NCI-H526 (cell line): Measurements from ENCODE around the gene FXYD6.
A peak's percentile ranks its signal among the peaks of the same experiment; 100 is the strongest.
"Not testable (repeated sequence)": the region's sequence is repeated elsewhere in the genome, so short reads cannot be mapped to it uniquely, and the experiment has no call there.

Source experiments
- DNase-seq, 2 experiments: peaks; one replicate each; lab custom pipeline; 2025; lab: John Stamatoyannopoulos, UW

The FXYD6 gene

GRCh38 chr11:117876341-117877119, at the start of gene FXYD6:
FXYD6 (minus strand) TSS chr11:117876658; CDS start chr11:117842776, 33,882 bp downstream.
- peak; percentile 89 to 97 for DNase-seq

DNA sequence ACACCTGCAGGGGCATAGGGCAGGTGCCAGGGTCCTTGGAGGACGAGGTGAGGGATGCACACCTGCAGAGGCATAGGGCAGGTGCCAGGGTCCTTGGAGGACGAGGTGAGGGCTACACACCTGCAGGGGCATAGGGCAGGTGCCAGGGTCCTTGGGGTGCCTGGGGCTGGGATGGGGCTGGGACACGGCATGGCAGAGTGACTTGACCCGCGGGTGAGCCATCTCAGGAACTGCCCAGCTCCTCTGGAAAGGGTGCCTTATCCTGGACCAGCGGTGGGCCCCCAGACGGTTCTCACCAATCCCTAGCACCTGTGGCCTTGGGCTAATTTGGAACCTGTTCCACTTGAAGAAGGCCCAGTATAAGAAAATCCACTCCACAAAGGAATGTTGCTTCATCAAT, 49.7 kb upstream of the FXYD6 start:
- DNase-seq: not testable (repeated sequence)

DNA sequence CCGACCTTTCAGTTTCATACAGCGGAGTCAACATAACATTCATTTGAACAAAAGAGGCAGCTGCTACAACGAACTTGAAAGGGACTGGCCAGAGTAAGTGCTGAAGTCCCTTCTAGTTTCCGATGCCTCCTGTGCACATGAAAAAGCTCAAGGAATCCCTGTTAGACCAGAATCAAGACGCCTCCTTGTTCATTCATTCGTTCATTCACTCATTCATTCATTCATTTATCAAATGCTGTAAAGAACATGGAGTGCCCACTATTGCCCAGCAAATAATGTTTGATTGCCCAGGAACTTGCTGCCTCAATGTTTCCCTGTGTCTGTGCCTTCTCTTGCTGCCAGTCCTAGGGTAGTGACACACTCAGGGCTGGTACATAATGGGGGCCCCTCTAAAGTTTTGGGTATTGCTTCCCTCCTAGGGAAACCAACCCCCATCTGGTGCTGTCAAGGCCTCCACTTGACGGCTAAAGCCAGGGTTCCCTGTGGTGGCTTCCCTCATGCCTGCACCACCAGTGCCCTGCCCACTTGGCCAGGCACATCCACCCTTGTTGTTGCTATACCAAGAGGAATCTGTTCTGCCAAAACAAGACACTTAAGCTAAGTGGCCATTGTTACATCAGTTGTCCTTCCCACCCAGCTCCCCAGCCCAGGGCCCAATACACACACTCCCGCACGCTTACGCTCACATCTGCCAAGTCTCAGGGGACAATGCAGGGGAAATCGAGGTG, 48.9 kb upstream of the FXYD6 start:
- no peak for DNase-seq

DNA sequence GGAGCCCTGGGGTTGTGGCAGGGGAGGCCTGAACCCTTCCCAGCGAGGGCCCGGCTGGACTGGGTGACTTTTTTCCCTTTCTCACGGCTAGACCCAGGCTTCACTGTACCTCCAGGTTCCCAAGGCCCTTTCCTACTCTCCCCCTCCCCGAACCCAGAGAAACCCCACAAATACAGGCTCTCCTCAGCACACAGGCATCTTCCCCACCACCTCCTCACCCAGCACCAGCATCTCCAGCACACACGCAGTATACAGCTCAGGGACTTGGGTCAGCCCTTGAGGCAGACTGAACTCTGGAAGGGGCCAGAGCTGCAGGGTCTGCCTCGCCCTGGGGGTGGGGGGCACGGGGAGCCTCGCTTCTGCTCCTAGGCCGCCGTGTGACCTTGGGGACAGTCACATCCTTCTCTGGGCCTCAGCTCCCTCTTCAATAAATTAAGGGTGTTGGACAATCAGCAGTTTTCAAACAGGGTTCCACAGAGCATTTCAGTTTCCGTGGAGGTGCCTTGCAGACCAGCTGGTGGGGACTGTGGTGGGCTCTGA, 48.2 kb upstream of the FXYD6 start:
- DNase-seq: no peak

GRCh38 chr11:117923773-117924172, 47.3 kb upstream of the FXYD6 start:
- DNase-seq: no peak

GRCh38 chr11:117923275-117923674, 46.8 kb upstream of the FXYD6 start:
- no peak for DNase-seq

DNA sequence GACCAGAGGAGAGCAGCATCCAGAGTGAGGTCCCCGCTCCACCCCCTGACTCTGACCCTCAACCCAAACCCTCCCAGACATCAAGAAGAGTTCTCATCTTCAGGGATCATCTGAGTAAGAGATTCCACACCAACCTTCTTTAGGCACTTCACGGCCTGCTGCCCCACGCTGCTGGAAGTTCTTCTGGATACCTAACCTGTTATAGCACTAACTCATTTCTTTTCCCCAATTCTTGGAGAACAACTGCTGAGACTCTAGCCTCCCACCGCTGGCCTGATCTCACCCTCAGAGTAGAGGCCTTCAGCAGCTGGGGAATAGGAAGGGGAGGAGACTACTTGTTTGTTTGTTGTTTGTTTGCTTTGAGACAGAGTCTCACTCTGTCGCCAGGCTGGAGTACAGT, 45.4 kb upstream of the FXYD6 start:
- no peak for DNase-seq

- DNase-seq: no peak
Measured at GRCh38 chr11:117921456-117921855, 45.0 kb upstream of the FXYD6 start.

DNA sequence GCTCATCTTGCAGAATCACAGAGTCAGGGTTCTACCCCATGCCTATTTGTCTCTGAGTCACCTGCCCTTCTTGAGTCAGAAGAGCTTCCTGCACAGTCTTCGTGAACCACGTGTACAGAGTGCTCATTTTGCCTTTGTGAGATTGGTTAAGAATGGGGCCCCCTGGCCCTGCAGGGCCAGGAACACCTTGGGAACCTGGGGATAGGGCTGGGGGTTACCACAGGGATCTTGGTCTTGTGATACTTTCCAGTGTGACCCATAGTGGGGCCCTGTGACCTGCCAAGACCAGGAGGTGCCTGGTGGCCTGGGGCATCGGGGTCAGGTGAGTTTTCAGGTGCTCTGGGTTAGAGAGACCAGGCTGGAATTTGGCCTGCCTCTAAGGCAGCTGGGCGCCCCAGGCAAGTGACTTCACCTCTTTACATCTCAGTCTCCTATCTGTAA, 43.3 kb upstream of the FXYD6 start:
- no peak for DNase-seq

DNA sequence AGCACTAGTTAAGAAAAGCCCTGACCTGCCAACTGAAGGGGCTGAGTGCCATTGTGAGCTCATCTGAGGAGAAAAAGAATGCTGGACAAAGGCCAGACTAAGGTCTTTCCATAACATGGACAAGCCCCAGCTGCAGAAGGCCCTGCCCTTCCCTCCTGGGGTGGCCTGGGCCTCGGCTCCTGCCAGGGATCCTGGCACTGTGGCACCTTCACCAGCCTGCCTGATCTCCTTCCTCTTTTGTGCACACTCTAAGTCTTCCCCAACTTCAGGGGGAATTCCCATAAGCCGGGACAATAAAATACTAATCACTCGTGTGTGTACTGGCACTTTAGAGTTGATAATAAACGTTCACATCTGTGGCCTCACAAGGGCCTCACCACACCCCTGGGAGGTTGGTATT, 42.9 kb upstream of the FXYD6 start:
- DNase-seq: no peak

GRCh38 chr11:117918366-117919255, 42.2 kb upstream of the FXYD6 start:
- DNase-seq: no peak

DNA sequence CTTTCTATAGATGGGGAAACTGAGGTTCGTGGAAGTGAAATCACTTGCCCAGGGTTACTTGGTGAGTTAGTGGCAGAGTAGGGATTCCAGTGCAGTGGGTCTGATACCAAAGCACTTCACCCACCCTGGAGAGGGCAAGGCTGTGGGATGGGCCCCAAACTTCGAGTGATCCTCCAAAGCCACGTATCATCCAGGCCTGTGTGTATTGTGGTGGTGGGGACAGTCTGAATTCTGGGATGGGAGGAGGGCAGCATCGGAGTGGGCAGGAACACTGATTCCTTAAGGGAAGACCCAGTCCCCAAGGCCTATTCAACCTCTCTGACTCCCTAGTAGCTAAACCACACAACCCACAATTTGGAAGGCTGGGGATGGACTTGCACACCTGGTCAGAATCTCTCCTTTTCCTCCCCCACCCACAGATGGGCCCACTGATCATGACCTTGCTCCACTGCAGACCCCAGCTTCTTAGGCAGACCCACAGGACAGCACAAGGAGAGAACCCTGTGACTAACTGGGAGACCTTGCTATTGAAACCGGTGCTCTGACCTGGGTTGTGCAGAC, 41.2 kb upstream of the FXYD6 start:
- DNase-seq: no peak

DNA sequence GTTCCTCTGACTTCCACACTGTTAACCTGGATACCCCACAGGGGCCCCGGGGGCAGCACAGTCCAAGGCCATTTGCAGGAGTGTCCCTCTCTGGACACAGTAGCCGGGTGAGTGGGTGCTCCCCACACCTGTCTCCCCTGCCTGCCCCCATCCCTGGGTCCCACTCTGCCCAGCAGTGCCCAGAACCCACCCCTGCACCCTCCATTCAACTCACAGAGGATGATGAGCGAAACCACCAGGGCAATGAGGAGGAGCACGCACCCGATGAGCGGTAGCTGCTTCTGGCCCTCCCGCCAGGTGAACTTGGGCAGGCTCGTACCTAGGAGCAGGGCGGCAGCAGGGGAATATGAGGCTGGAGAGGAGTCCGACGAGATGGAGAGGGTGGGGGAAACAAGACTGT, 40.5 kb upstream of the FXYD6 start:
- DNase-seq: no peak

DNA sequence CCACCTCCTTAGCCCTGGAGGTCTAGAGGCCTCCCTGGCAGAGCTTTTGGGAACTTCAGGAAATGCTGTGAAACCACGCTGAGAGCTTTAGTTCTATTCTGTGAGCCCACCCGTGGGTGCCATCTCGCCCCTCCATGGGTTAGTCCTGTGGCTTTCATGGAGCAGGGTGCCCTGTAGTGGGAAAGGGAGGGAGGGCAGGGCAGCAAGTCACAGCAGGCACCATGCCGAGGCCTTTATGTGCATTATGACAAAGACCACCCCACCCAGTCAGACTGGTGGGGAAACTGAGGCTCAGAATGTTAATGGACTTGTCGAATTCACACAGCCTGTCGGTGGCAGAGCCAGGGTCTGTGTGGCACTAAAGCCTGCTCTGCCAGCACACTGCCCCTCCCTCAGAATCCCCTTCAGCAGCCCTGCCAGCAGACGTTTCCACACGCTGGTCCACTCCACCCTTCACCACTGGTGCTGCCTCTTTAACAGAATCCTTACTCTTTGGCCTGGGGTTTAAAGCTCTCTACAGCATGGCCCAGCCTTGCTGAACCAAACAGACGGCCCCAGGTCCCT, 39.3 kb upstream of the FXYD6 start:
- no peak for DNase-seq

- no peak for DNase-seq
Measured at GRCh38 chr11:117914991-117915618, 38.6 kb upstream of the FXYD6 start.

DNA sequence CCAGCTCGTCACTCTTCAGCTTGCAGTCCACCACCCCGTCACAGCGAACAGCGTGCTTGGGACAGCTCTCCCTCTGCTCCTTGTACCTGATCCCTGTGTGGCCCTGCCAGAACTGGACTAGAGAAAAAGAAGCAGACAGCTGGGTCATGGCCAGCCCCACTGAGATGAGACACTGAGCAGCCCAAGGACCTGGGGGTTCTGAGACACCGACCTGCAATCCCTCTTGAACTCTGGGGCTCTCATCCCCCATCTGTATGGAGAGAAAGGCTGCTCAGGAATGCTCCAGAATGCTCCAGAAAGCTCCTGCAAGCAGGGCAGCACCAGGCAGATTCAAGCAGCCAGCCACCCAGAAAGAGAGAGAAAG, 37.9 kb upstream of the FXYD6 start:
- DNase-seq: no peak

GRCh38 chr11:117913736-117914397, 37.4 kb upstream of the FXYD6 start:
- DNase-seq: no peak

DNA sequence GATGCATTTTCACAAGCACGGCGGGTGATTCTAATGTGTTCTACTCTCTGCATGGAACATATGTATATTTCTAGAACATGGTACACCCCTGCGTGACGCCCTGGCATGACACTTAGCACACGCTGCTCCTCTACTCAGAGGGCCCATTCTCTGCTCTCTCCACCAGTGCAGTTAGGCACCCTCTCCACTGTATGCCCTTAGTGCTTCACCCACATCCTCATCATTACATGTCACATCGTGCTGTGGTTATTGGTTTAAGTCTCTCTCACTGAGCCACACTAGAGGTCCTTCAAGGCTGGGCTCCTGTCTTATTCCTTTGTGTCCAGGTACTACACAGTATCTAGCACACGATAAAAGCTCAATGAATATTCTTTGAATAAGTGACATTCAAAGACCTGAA, 36.0 kb upstream of the FXYD6 start:
- DNase-seq: no peak

DNA sequence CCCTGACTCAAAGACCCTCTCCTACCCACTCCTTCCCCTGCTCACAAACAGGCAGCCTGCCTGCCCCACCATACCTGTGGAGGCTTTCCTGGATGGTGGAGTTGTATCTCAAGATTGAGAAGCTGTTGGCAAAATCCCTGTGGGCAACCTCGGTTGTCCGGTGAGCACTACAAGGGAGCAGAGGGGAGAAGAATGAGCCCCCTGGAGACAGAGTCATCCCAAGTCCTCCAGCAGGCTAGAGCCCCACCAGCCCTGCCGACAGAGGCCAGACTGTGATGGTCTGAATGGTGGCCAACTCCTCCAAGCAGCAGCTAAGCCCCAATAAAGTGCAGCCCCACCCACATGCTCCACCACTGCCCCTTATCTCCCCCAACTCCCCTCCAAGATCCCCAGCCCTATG, 35.2 kb upstream of the FXYD6 start:
- DNase-seq: no peak

- DNase-seq: no peak
Measured at GRCh38 chr11:117910941-117911655, 34.6 kb upstream of the FXYD6 start.
